H9 (cell line): ENCODE data around the gene CCDC141. TPM values are rescaled to one million over a fixed set of nuclear protein-coding genes. Genes with fewer than 3 reads are reported as not detected.
"Not testable (repeated sequence)": the region's sequence is repeated elsewhere in the genome, so short reads cannot be mapped to it uniquely, and the experiment has no call there.

Source experiments
- DNase-seq: peaks from one replicate; pipeline ENCODE4 v3.0.0-alpha.2; 2017
- H2AFZ ChIP-seq: one replicate; pipeline ENCODE4 v1.6.1; 2013; ENCODE audit warnings: mild to moderate bottlenecking, low read length, control low read depth, moderate library complexity
- H2AK5ac ChIP-seq: 2 replicates; pipeline ENCODE4 v1.6.1; 2013; ENCODE audit warnings: low read length, control low read depth, mixed read lengths; ENCODE audit not compliant: insufficient read length
- H2BK120ac ChIP-seq: one replicate; pipeline ENCODE4 v1.6.1; 2013; ENCODE audit warnings: low read depth, mild to moderate bottlenecking, low read length, control low read depth, inconsistent platforms; ENCODE audit not compliant: poor library complexity, severe bottlenecking
- H2BK12ac ChIP-seq: 2 replicates; pipeline ENCODE4 v1.6.1; 2013; ENCODE audit warnings: low read length, control low read depth, mixed read lengths, low read depth; ENCODE audit not compliant: insufficient read length
- H2BK15ac ChIP-seq: 2 replicates; pipeline ENCODE4 v1.6.1; 2013; ENCODE audit warnings: low read depth, low read length, control low read depth
- H2BK20ac ChIP-seq: one replicate; pipeline ENCODE4 v1.6.1; 2013; ENCODE audit warnings: low read depth, mild to moderate bottlenecking, low read length, control low read depth, inconsistent platforms; ENCODE audit not compliant: poor library complexity, severe bottlenecking
- H2BK5ac ChIP-seq: 2 replicates; pipeline ENCODE4 v1.6.1; 2013; ENCODE audit warnings: low read length, control low read depth, mixed read lengths; ENCODE audit not compliant: insufficient read length
- H3K14ac ChIP-seq: 2 replicates; pipeline ENCODE4 v1.6.1; 2013; ENCODE audit warnings: low read length, control low read depth; ENCODE audit not compliant: insufficient read depth
- H3K18ac ChIP-seq: 2 replicates; pipeline ENCODE4 v1.6.1; 2013; ENCODE audit warnings: low read depth, mild to moderate bottlenecking, mixed read lengths, low read length, control low read depth; ENCODE audit not compliant: insufficient read length
- H3K23ac ChIP-seq: 2 replicates; pipeline ENCODE4 v1.6.1; 2013; ENCODE audit warnings: low read length, control low read depth, mixed read lengths, low read depth; ENCODE audit not compliant: insufficient read length
- H3K23me2 ChIP-seq: 2 replicates; pipeline ENCODE4 v1.6.1; 2013; ENCODE audit warnings: low read depth, mild to moderate bottlenecking, mixed read lengths, low read length, control low read depth; ENCODE audit not compliant: insufficient read length, poor library complexity, severe bottlenecking
- H3K27ac ChIP-seq: 2 replicates; pipeline ENCODE4 v1.5.1; 2013; ENCODE audit warnings: low read length, control low read depth, mixed read lengths, low read depth; ENCODE audit not compliant: insufficient read length
- H3K27me3 ChIP-seq: 2 replicates; pipeline ENCODE4 v1.6.1; 2013; ENCODE audit warnings: low read length, control low read depth, inconsistent platforms; ENCODE audit not compliant: insufficient read depth
- H3K4ac ChIP-seq: 2 replicates; pipeline ENCODE4 v1.6.1; 2013; ENCODE audit warnings: low read depth, mild to moderate bottlenecking, control low read depth, inconsistent platforms, low read length, moderate library complexity
- H3K4me1 ChIP-seq: 2 replicates; pipeline ENCODE4 v1.6.1; 2013; ENCODE audit warnings: low read length, control low read depth, inconsistent platforms; ENCODE audit not compliant: insufficient read depth
- H3K4me2 ChIP-seq: 2 replicates; pipeline ENCODE4 v1.6.1; 2013; ENCODE audit warnings: low read length, control low read depth, mixed read lengths; ENCODE audit not compliant: insufficient read length, insufficient read depth
- H3K56ac ChIP-seq: 2 replicates; pipeline ENCODE4 v1.6.1; 2013; ENCODE audit warnings: low read depth, mild to moderate bottlenecking, mixed read lengths, low read length, control low read depth; ENCODE audit not compliant: insufficient read length
- H3K79me1 ChIP-seq: 2 replicates; pipeline ENCODE4 v1.6.1; 2013; ENCODE audit warnings: low read depth, mild to moderate bottlenecking, moderate library complexity, low read length, control low read depth, inconsistent platforms; ENCODE audit not compliant: insufficient read depth, poor library complexity, severe bottlenecking
- H3K79me2 ChIP-seq: 2 replicates; pipeline ENCODE4 v1.6.1; 2013; ENCODE audit warnings: low read length, control low read depth, inconsistent platforms; ENCODE audit not compliant: insufficient read depth
- H3K9ac ChIP-seq: 2 replicates; pipeline ENCODE4 v1.6.1; 2013; ENCODE audit warnings: low read length, control low read depth, mixed read lengths; ENCODE audit not compliant: insufficient read length; ENCODE audit errors: extremely low read depth
- H3K9me3 ChIP-seq: one replicate; pipeline ENCODE4 v1.6.1; 2013; ENCODE audit warnings: low read depth, low read length, inconsistent platforms; ENCODE audit not compliant: control insufficient read depth
- H3T11ph ChIP-seq: one replicate; pipeline ENCODE4 v1.6.1; 2013; ENCODE audit warnings: mild to moderate bottlenecking, low read length, control low read depth, inconsistent platforms
- H4K20me1 ChIP-seq: one replicate; pipeline ENCODE4 v1.6.1; 2013; ENCODE audit not compliant: control insufficient read depth, insufficient read length, insufficient read depth
- H4K5ac ChIP-seq: 2 replicates; pipeline ENCODE4 v1.6.1; 2013; ENCODE audit warnings: low read depth, mild to moderate bottlenecking, mixed read lengths, low read length, control low read depth; ENCODE audit not compliant: insufficient read length
- H4K8ac ChIP-seq: replicated peaks from 2 replicates; pipeline ENCODE4 v1.6.1; 2013; ENCODE audit warnings: low read length, control low read depth, mixed read lengths, low read depth; ENCODE audit not compliant: insufficient read length
- H4K91ac ChIP-seq: 2 replicates; pipeline ENCODE4 v1.6.1; 2013; ENCODE audit warnings: low read depth, mild to moderate bottlenecking, moderate library complexity, mixed read lengths, low read length, control low read depth; ENCODE audit not compliant: insufficient read length
- H3K27ac Mint-ChIP-seq, 3 experiments: 2 replicates in 2 of 3; 3 replicates in 1 of 3; pipeline ENCODE4 v1.8.0; 2020 to 2021; ENCODE audit warnings: mixed read lengths in 3 of 3, mild to moderate bottlenecking in 1 of 3, moderate library complexity in 1 of 3
- H3K27me3 Mint-ChIP-seq: 2 replicates; pipeline ENCODE4 v1.8.0; 2021; ENCODE audit warnings: low read depth, mild to moderate bottlenecking, moderate library complexity, mixed read lengths
- H3K36me3 Mint-ChIP-seq, 3 experiments: 2 replicates in 2 of 3; 3 replicates in 1 of 3; pipeline ENCODE4 v1.8.0; 2020 to 2021; ENCODE audit warnings: low read depth in 3 of 3, mixed read lengths in 3 of 3; ENCODE audit not compliant: insufficient read depth in 1 of 3
- H3K4me1 Mint-ChIP-seq, 2 experiments: 2 replicates each; pipeline ENCODE4 v1.8.0; 2020; ENCODE audit warnings: mixed read lengths in 2 of 2
- H3K4me3 Mint-ChIP-seq, 2 experiments: 2 replicates in 1 of 2; 3 replicates in 1 of 2; pipeline ENCODE4 v1.8.0; 2020 to 2021; ENCODE audit warnings: mild to moderate bottlenecking in 2 of 2, mixed read lengths in 2 of 2, moderate library complexity in 1 of 2
- H3K9me3 Mint-ChIP-seq, 2 experiments: 2 replicates in 1 of 2; 3 replicates in 1 of 2; pipeline ENCODE4 v1.8.0; 2020; ENCODE audit warnings: mild to moderate bottlenecking in 2 of 2, mixed read lengths in 2 of 2, moderate library complexity in 1 of 2
- WGBS: extraction: QIAGEN DNeasy Blood & Tissue Kit; methylation state at CpG from one replicate; pipeline ENCODE4 v1.1.7; 2013; ENCODE audit warnings: missing lambda C conversion rate, low lambda C conversion rate, mixed read lengths; ENCODE audit not compliant: insufficient read length; ENCODE audit errors: extremely low coverage; 5-methylcytosine and 5-hydroxymethylcytosine counted together
- total RNA-seq: library from RNA; stranded (reverse); gene quantifications from 2 replicates; pipeline ENCODE4 v1.2.1, GENCODE V29; 2021
- TF ChIP-seq, protein P1 (sequence below): fragments of 200-600 bp; sonication (generic); conservative IDR thresholded peaks from 3 replicates; pipeline ENCODE4 v1.8.0; 2021; ENCODE audit warnings: antibody characterized with exemption, mild to moderate bottlenecking

The CCDC141 gene
- total RNA-seq, 1 experiment from 2014 or later = 1.0 TPM

GRCh38 chr2:178990533-178991241 is 59.2 kb downstream of the CCDC141 start:
- no peak overlapping the region for H3K27ac ChIP-seq
- H3K27ac Mint-ChIP-seq = no peak overlapping the region
- no peak overlapping the region for H3K4me3 Mint-ChIP-seq
- H3T11ph ChIP-seq = no peak overlapping the region
- no peak overlapping the region for H2BK15ac ChIP-seq
- H2BK5ac ChIP-seq = no peak overlapping the region
- H3K36me3 Mint-ChIP-seq = peaks cover 9 to 18% (median 15%) of the 10 kb centered on the region in 3 experiments
- no peak overlapping the region for H3K14ac ChIP-seq
- peaks cover 7% of the 10 kb centered on the region for H3K9me3 ChIP-seq
- H4K91ac ChIP-seq = no peak overlapping the region
- TF ChIP-seq, protein P1, sequence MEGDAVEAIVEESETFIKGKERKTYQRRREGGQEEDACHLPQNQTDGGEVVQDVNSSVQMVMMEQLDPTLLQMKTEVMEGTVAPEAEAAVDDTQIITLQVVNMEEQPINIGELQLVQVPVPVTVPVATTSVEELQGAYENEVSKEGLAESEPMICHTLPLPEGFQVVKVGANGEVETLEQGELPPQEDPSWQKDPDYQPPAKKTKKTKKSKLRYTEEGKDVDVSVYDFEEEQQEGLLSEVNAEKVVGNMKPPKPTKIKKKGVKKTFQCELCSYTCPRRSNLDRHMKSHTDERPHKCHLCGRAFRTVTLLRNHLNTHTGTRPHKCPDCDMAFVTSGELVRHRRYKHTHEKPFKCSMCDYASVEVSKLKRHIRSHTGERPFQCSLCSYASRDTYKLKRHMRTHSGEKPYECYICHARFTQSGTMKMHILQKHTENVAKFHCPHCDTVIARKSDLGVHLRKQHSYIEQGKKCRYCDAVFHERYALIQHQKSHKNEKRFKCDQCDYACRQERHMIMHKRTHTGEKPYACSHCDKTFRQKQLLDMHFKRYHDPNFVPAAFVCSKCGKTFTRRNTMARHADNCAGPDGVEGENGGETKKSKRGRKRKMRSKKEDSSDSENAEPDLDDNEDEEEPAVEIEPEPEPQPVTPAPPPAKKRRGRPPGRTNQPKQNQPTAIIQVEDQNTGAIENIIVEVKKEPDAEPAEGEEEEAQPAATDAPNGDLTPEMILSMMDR = no peak
- H3K9ac ChIP-seq = no peak overlapping the region
- no peak overlapping the region for H2BK20ac ChIP-seq
- H3K23me2 ChIP-seq = no peaks in the 10 kb centered on the region
- H2AK5ac ChIP-seq = no peak overlapping the region
- H3K4me1 Mint-ChIP-seq = no peaks in the 10 kb centered on the region
- H2BK120ac ChIP-seq = no peak overlapping the region
- no peak overlapping the region for H3K56ac ChIP-seq
- no CpG with 5 or more reads among the region's 4 CpGs for WGBS
- H4K5ac ChIP-seq = no peak overlapping the region
- H3K79me2 ChIP-seq = no peaks in the 10 kb centered on the region
- no peak overlapping the region for H3K4ac ChIP-seq
- no peaks in the 10 kb centered on the region for H4K20me1 ChIP-seq
- no peak overlapping the region for H2BK12ac ChIP-seq
- no peaks in the 10 kb centered on the region for H3K27me3 Mint-ChIP-seq
- no peaks in the 10 kb centered on the region for H3K79me1 ChIP-seq
- DNase-seq = no peak
- no peaks in the 10 kb centered on the region for H3K4me1 ChIP-seq
- H4K8ac ChIP-seq = no peak overlapping the region
- no peak overlapping the region for H3K18ac ChIP-seq
- no peaks in the 10 kb centered on the region for H3K27me3 ChIP-seq
- no peak overlapping the region for H3K23ac ChIP-seq
- no peak overlapping the region for H3K4me2 ChIP-seq
- no peak overlapping the region for H2AFZ ChIP-seq
- peaks cover 12 to 24% of the 10 kb centered on the region in 2 experiments for H3K9me3 Mint-ChIP-seq

DNA sequence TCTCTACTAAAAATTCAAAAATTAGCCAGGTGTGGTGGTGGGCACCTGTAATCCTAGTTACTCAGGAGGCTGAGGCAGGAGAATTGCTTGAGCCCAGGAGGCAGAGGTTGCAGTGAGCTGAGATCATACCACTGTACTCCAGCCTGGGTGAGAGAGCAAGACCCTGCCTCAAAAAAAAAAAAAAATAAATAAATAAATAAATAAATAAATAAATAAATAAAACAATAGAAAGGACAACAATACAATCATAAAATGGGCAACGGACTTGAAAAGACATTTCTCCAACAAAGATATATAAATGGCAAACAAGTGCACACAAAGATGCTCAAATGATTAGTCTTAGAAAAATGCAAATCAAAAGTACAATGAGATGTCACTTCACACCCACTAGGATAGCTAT is 60.5 kb downstream of the CCDC141 start:
- not testable (repeated sequence) for H4K91ac ChIP-seq, H3T11ph ChIP-seq, H3K23me2 ChIP-seq, H3K9ac ChIP-seq, H3K27ac Mint-ChIP-seq, H2BK20ac ChIP-seq, H4K5ac ChIP-seq, H3K4me2 ChIP-seq, H2BK12ac ChIP-seq, H3K27me3 Mint-ChIP-seq, H3K4ac ChIP-seq, H3K79me2 ChIP-seq, H2BK15ac ChIP-seq, H2BK5ac ChIP-seq, H3K56ac ChIP-seq, H3K18ac ChIP-seq, H2AK5ac ChIP-seq, H3K27me3 ChIP-seq, H3K4me3 Mint-ChIP-seq, DNase-seq, H4K8ac ChIP-seq, H3K4me1 Mint-ChIP-seq, H3K9me3 ChIP-seq, H2BK120ac ChIP-seq, H4K20me1 ChIP-seq, H3K23ac ChIP-seq, H3K14ac ChIP-seq, H3K79me1 ChIP-seq, H3K27ac ChIP-seq, H2AFZ ChIP-seq, H3K36me3 Mint-ChIP-seq, H3K4me1 ChIP-seq
- no CpG with 5 or more reads among the region's 1 CpG for WGBS
- H3K9me3 Mint-ChIP-seq = peaks cover 3 to 14% of the 10 kb centered on the region in 2 experiments
